Tongue (tissue), 2 donors: ENCODE results near the gene LRRC59. TPM values are rescaled to one million over a fixed set of nuclear protein-coding genes. Genes with fewer than 3 reads are reported as not detected.
A peak's percentile ranks its signal among the peaks of the same experiment; 100 is the strongest.

Experiments
- DNase-seq: peaks from one replicate; pipeline ENCODE4 v3.0.0-alpha.2; 2015
- total RNA-seq: library from RNA; depleted of rRNA; stranded (reverse); fragments of >200 nt; gene quantifications from one replicate; pipeline ENCODE4 v1.2.3, GENCODE V29; 2014

Gene LRRC59
- total RNA-seq, 1 donor from 2014 or later = 55.5 TPM

GRCh38 chr17:50386510-50386909, 10.8 kb downstream of the LRRC59 start:
- DNase-seq = no peak

- DNase-seq = no peak
These were observed 14.4 kb downstream of the LRRC59 start for GRCh38 chr17:50382931-50383330.

GRCh38 chr17:50381920-50382319, 15.4 kb downstream of the LRRC59 start:
- no peak for DNase-seq

- no peak for DNase-seq
These were observed 16.0 kb downstream of the LRRC59 start for GRCh38 chr17:50381260-50381815.

GRCh38 chr17:50380369-50381259, 16.7 kb downstream of the LRRC59 start:
- DNase-seq = no peak

- no peak for DNase-seq
These were observed 17.8 kb downstream of the LRRC59 start for GRCh38 chr17:50379351-50380132.

- no peak for DNase-seq
These were observed 21.3 kb downstream of the LRRC59 start for GRCh38 chr17:50375858-50376538.

GRCh38 chr17:50373705-50374104, 23.6 kb downstream of the LRRC59 start:
- DNase-seq = no peak

GRCh38 chr17:50372758-50373556, 24.4 kb downstream of the LRRC59 start, which contains the start of the genes EME1 and MRPL27:
Gene EME1, plus strand, starts transcription at chr17:50373229. Its CDS starts 1,980 bp downstream, at chr17:50375209.
Gene MRPL27, minus strand, starts transcription at chr17:50373184. Its CDS starts 14 bp downstream, at chr17:50373170.
- DNase-seq = peak; percentile 96

- no peak for DNase-seq
These were observed 25.0 kb downstream of the LRRC59 start for GRCh38 chr17:50372222-50372757.

- no peak for DNase-seq
These were observed 25.8 kb downstream of the LRRC59 start for GRCh38 chr17:50371526-50371925.

- DNase-seq = no peak
These were observed 27.3 kb downstream of the LRRC59 start for GRCh38 chr17:50370052-50370451.

- DNase-seq = no peak
These were observed 29.9 kb downstream of the LRRC59 start for GRCh38 chr17:50367401-50367800.

- DNase-seq = no peak
These were observed 31.5 kb downstream of the LRRC59 start for GRCh38 chr17:50365649-50366393.

GRCh38 chr17:50365165-50365564, 32.2 kb downstream of the LRRC59 start:
- DNase-seq = no peak

- peak; percentile 26 for DNase-seq
These were observed 32.6 kb downstream of the LRRC59 start for GRCh38 chr17:50364715-50365114.

- no peak for DNase-seq
These were observed 33.3 kb downstream of the LRRC59 start for GRCh38 chr17:50364061-50364458.

- DNase-seq = peak; percentile 69
These were observed 33.9 kb downstream of the LRRC59 start for GRCh38 chr17:50363217-50364060.

GRCh38 chr17:50362661-50363060, 34.7 kb downstream of the LRRC59 start:
- no peak for DNase-seq
